Lower leg skin (tissue), 4 donors: ENCODE measurements around the gene MAPK8IP3. TPM values are rescaled to one million over a fixed set of nuclear protein-coding genes. Genes with fewer than 3 reads are reported as not detected.
A peak's percentile ranks its signal among the peaks of the same experiment; 100 is the strongest.

Experiments used
- DNase-seq, 2 donors: peaks; one replicate each; pipeline ENCODE4 v3.0.0-alpha.2; 2019; ENCODE audit warnings: low spot score in 2 of 2
- H3K4me3 ChIP-seq: fragments of 200-600 bp; sonication (generic); 2 replicates; pipeline ENCODE4 v1.5.1; 2017; ENCODE audit warnings: mild to moderate bottlenecking, low read depth; ENCODE audit not compliant: poor library complexity, severe bottlenecking
- CTCF ChIP-seq, 3 donors: fragments of 450-650 bp; IDR thresholded peaks; one replicate each; pipeline ENCODE4 v1.5.1; 2016; ENCODE audit warnings: antibody characterized with exemption in 3 of 3, mild to moderate bottlenecking in 3 of 3, moderate library complexity in 2 of 3
- POLR2A ChIP-seq, 2 donors: fragments of 450-650 bp; IDR thresholded peaks; one replicate each; pipeline ENCODE4 v1.6.1; 2016 to 2017; ENCODE audit warnings: antibody characterized with exemption in 2 of 2, mild to moderate bottlenecking in 1 of 2, moderate library complexity in 1 of 2
- WGBS, 2 donors: methylation state at CpG; one replicate each; pipeline ENCODE4 v1.1.5; 2018; 5-methylcytosine and 5-hydroxymethylcytosine counted together
- intact Hi-C: fragments of 100-400 bp; cut with DNase I; formaldehyde crosslinking; loops from one replicate; pipeline ENCODE4 v1.15.0; 2023; ENCODE audit warnings: low total_unique reads
- total RNA-seq, 4 donors: library from RNA; depleted of rRNA; stranded (reverse); fragments of >200 nt; gene quantifications; one replicate each; pipeline ENCODE4 v1.1.0, GENCODE V29; 2016

The MAPK8IP3 gene
- total RNA-seq, 4 donors from 2014 or later = 59.9 to 95.8 (median 62.9) TPM

- 70 to 80% methylated on average over 28 to 32 of the region's 38 CpGs for WGBS, 2 donors
- no peak overlapping the region for H3K4me3 ChIP-seq
- TF ChIP-seq POLR2A (IDR thresholded peaks at IDR 0.05) (no peak), CTCF (IDR thresholded peaks at IDR 0.05) (no peak)
- intact Hi-C loops = no loop called here
- peak in 1 of 2 donors; percentile 85 for DNase-seq
Observed at GRCh38 chr16:1788095-1788707, 82.2 kb downstream of the MAPK8IP3 start.

GRCh38 chr16:1788708-1789100 is 82.7 kb downstream of the MAPK8IP3 start:
- 28 to 58% methylated on average over 12 to 17 of the region's 19 CpGs for WGBS, 2 donors
- H3K4me3 ChIP-seq = no peak overlapping the region
- intact Hi-C loops = no loop called here
- no peak for TF ChIP-seq CTCF (IDR thresholded peaks at IDR 0.05)
- TF ChIP-seq POLR2A (IDR thresholded peaks at IDR 0.05) = no peak
- DNase-seq = no peak

GRCh38 chr16:1789643-1790045 is 83.6 kb downstream of the MAPK8IP3 start:
- 60 to 76% methylated on average over 11 to 25 of the region's 25 CpGs for WGBS, 2 donors
- DNase-seq = peak in 1 of 2 donors; percentile 85

GRCh38 chr16:1790261-1790610 is 84.2 kb downstream of the MAPK8IP3 start:
- intact Hi-C loops = no loop called here
- TF ChIP-seq POLR2A (IDR thresholded peaks at IDR 0.05) (no peak), CTCF (IDR thresholded peaks at IDR 0.05) (no peak)
- no peak overlapping the region for H3K4me3 ChIP-seq
- no peak for DNase-seq
- WGBS, 2 donors = 89 to 93% methylated on average over 15 of the region's 15 CpGs

More at GRCh38 chr16:1789643-1790045, 83.6 kb downstream of the MAPK8IP3 start:
- intact Hi-C loops = no loop called here
- no peak for TF ChIP-seq POLR2A (IDR thresholded peaks at IDR 0.05)
- TF ChIP-seq CTCF (IDR thresholded peaks at IDR 0.05) = no peak
- H3K4me3 ChIP-seq = no peak overlapping the region

GRCh38 chr16:1790611-1791255 is 84.7 kb downstream of the MAPK8IP3 start:
- no peak for DNase-seq
- WGBS, 2 donors = 89 to 95% methylated on average over 22 to 38 of the region's 44 CpGs
- no peak for TF ChIP-seq POLR2A (IDR thresholded peaks at IDR 0.05)
- intact Hi-C loops = no loop called here
- no peak overlapping the region for H3K4me3 ChIP-seq

- intact Hi-C loops = no loop called here
- 95 to 96% methylated on average over 36 to 47 of the region's 53 CpGs for WGBS, 2 donors
- no peak for DNase-seq
- TF ChIP-seq CTCF (IDR thresholded peaks at IDR 0.05) (no peak), POLR2A (IDR thresholded peaks at IDR 0.05) (no peak)
- no peak overlapping the region for H3K4me3 ChIP-seq
Observed at GRCh38 chr16:1791256-1791942, 85.4 kb downstream of the MAPK8IP3 start.
